SK-N-SH treated with all-trans-retinoic acid at 6 μM for 48 hours (cell line): ENCODE results near the gene FMN1.

Source experiments
- ATAC-seq: fragments of 200-7000 bp; cut with Tn5 transposase; 3 replicates; pipeline ENCODE4 v1.9.1; 2020; ENCODE audit warnings: mild to moderate bottlenecking, moderate library complexity
- ARNTL ChIP-seq: fragments of 450-650 bp; formaldehyde crosslinking; IDR thresholded peaks from 2 replicates; pipeline ENCODE4 v1.5.0; 2020; ENCODE audit warnings: low read depth, mild to moderate bottlenecking, moderate library complexity, borderline replicate concordance
- BACH2 ChIP-seq: fragments of 250-450 bp; sonication (Bioruptor Pico); IDR thresholded peaks from 2 replicates; pipeline ENCODE4 v1.9.0; 2021; ENCODE audit warnings: mild to moderate bottlenecking, borderline replicate concordance
- ESRRG ChIP-seq: fragments of 250-450 bp; sonication (Bioruptor Pico); IDR thresholded peaks from 2 replicates; pipeline ENCODE4 v1.6.1; 2021; ENCODE audit warnings: mild to moderate bottlenecking
- ISL1 ChIP-seq: fragments of 250-450 bp; sonication (Bioruptor Pico); IDR thresholded peaks from 2 replicates; pipeline ENCODE4 v2.1.2; 2022; ENCODE audit warnings: mild to moderate bottlenecking, moderate library complexity
- OSR1 ChIP-seq: fragments of 250-450 bp; sonication (Bioruptor Pico); IDR thresholded peaks from 2 replicates; pipeline ENCODE4 v1.8.0; 2022; ENCODE audit warnings: moderate library complexity, mild to moderate bottlenecking, inconsistent platforms
- PATZ1 ChIP-seq: fragments of 250-450 bp; sonication (Bioruptor Pico); IDR thresholded peaks from 2 replicates; pipeline ENCODE4 v1.8.0; 2020; ENCODE audit warnings: mild to moderate bottlenecking, moderate library complexity, borderline replicate concordance
- PPARA ChIP-seq: fragments of 250-450 bp; sonication (Bioruptor Pico); IDR thresholded peaks from 2 replicates; pipeline ENCODE4 v1.5.0; 2020; ENCODE audit warnings: mild to moderate bottlenecking, borderline replicate concordance
- RARB ChIP-seq: fragments of 250-450 bp; sonication (Bioruptor Pico); IDR thresholded peaks from 2 replicates; pipeline ENCODE4 v1.8.0; 2021; ENCODE audit warnings: mild to moderate bottlenecking, moderate library complexity
- SNAI2 ChIP-seq: fragments of 250-450 bp; sonication (Bioruptor Pico); IDR thresholded peaks from 2 replicates; pipeline ENCODE4 v1.5.0; 2020; ENCODE audit warnings: mild to moderate bottlenecking, moderate library complexity
- TCF4 ChIP-seq: fragments of 250-450 bp; sonication (Bioruptor Pico); IDR thresholded peaks from 2 replicates; pipeline ENCODE4 v1.8.0; 2021; ENCODE audit warnings: mild to moderate bottlenecking, moderate library complexity, borderline replicate concordance
- TOX ChIP-seq: fragments of 250-450 bp; sonication (Bioruptor Pico); IDR thresholded peaks from 2 replicates; pipeline ENCODE4 v1.8.0; 2021; ENCODE audit warnings: mild to moderate bottlenecking, moderate library complexity, borderline replicate concordance
- ZC3H10 ChIP-seq: fragments of 250-450 bp; sonication (Bioruptor Pico); IDR thresholded peaks from 2 replicates; pipeline ENCODE4 v1.5.1; 2021; ENCODE audit warnings: mild to moderate bottlenecking, moderate library complexity
- ZFP3 ChIP-seq: fragments of 250-450 bp; sonication (Bioruptor Pico); IDR thresholded peaks from 2 replicates; pipeline ENCODE4 v1.5.0; 2020; ENCODE audit warnings: mild to moderate bottlenecking, moderate library complexity
- ZFP30 ChIP-seq: fragments of 450-650 bp; formaldehyde crosslinking; IDR thresholded peaks from 2 replicates; pipeline ENCODE4 v1.5.0; 2022; ENCODE audit warnings: mild to moderate bottlenecking, moderate library complexity
- ZNF565 ChIP-seq: fragments of 450-650 bp; formaldehyde crosslinking; conservative IDR thresholded peaks from 2 replicates; pipeline ENCODE4 v1.5.0; 2020; ENCODE audit warnings: low read depth, mild to moderate bottlenecking, moderate library complexity
- ZNF70 ChIP-seq: fragments of 450-650 bp; formaldehyde crosslinking; IDR thresholded peaks from 2 replicates; pipeline ENCODE4 v1.5.0; 2020; ENCODE audit warnings: mild to moderate bottlenecking, moderate library complexity
- TF ChIP-seq, protein P1 (sequence below): fragments of 250-450 bp; sonication (Bioruptor Pico); IDR thresholded peaks from 2 replicates; pipeline ENCODE4 v1.5.1; 2020; ENCODE audit warnings: low read depth, mild to moderate bottlenecking, moderate library complexity
- TF ChIP-seq, protein P2 (sequence below): fragments of 250-450 bp; sonication (Bioruptor Pico); IDR thresholded peaks from 2 replicates; pipeline ENCODE4 v1.8.0; 2021; ENCODE audit warnings: low read depth, mild to moderate bottlenecking, moderate library complexity, borderline replicate concordance
- TF ChIP-seq, protein P3 (sequence below): fragments of 250-450 bp; sonication (Bioruptor Pico); IDR thresholded peaks from 2 replicates; pipeline ENCODE4 v1.5.1; 2021; ENCODE audit warnings: mild to moderate bottlenecking, moderate library complexity
- TF ChIP-seq, protein P4 (sequence below): fragments of 250-450 bp; sonication (Bioruptor Pico); IDR thresholded peaks from 2 replicates; pipeline ENCODE4 v1.5.0; 2020; ENCODE audit warnings: mild to moderate bottlenecking, moderate library complexity

FMN1 gene

GRCh38 chr15:32732574-32733157 is 461.8 kb downstream of the FMN1 start:
- ATAC-seq = no peak
- no peak for TF ChIP-seq PATZ1 (CRISPR knock-in tag)
- TF ChIP-seq TOX = no peak
- TF ChIP-seq, protein P1, sequence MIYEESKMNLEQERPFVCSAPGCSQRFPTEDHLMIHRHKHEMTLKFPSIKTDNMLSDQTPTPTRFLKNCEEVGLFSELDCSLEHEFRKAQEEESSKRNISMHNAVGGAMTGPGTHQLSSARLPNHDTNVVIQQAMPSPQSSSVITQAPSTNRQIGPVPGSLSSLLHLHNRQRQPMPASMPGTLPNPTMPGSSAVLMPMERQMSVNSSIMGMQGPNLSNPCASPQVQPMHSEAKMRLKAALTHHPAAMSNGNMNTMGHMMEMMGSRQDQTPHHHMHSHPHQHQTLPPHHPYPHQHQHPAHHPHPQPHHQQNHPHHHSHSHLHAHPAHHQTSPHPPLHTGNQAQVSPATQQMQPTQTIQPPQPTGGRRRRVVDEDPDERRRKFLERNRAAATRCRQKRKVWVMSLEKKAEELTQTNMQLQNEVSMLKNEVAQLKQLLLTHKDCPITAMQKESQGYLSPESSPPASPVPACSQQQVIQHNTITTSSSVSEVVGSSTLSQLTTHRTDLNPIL (CRISPR knock-in tag) = no peak
- TF ChIP-seq, protein P2, sequence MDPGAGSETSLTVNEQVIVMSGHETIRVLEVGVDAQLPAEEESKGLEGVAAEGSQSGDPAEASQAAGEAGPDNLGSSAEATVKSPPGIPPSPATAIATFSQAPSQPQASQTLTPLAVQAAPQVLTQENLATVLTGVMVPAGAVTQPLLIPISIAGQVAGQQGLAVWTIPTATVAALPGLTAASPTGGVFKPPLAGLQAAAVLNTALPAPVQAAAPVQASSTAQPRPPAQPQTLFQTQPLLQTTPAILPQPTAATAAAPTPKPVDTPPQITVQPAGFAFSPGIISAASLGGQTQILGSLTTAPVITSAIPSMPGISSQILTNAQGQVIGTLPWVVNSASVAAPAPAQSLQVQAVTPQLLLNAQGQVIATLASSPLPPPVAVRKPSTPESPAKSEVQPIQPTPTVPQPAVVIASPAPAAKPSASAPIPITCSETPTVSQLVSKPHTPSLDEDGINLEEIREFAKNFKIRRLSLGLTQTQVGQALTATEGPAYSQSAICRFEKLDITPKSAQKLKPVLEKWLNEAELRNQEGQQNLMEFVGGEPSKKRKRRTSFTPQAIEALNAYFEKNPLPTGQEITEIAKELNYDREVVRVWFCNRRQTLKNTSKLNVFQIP (CRISPR knock-in tag) = no peak
- TF ChIP-seq, protein P3, sequence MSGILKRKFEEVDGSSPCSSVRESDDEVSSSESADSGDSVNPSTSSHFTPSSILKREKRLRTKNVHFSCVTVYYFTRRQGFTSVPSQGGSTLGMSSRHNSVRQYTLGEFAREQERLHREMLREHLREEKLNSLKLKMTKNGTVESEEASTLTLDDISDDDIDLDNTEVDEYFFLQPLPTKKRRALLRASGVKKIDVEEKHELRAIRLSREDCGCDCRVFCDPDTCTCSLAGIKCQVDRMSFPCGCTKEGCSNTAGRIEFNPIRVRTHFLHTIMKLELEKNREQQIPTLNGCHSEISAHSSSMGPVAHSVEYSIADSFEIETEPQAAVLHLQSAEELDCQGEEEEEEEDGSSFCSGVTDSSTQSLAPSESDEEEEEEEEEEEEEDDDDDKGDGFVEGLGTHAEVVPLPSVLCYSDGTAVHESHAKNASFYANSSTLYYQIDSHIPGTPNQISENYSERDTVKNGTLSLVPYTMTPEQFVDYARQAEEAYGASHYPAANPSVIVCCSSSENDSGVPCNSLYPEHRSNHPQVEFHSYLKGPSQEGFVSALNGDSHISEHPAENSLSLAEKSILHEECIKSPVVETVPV = no peak
- TF ChIP-seq, protein P4, sequence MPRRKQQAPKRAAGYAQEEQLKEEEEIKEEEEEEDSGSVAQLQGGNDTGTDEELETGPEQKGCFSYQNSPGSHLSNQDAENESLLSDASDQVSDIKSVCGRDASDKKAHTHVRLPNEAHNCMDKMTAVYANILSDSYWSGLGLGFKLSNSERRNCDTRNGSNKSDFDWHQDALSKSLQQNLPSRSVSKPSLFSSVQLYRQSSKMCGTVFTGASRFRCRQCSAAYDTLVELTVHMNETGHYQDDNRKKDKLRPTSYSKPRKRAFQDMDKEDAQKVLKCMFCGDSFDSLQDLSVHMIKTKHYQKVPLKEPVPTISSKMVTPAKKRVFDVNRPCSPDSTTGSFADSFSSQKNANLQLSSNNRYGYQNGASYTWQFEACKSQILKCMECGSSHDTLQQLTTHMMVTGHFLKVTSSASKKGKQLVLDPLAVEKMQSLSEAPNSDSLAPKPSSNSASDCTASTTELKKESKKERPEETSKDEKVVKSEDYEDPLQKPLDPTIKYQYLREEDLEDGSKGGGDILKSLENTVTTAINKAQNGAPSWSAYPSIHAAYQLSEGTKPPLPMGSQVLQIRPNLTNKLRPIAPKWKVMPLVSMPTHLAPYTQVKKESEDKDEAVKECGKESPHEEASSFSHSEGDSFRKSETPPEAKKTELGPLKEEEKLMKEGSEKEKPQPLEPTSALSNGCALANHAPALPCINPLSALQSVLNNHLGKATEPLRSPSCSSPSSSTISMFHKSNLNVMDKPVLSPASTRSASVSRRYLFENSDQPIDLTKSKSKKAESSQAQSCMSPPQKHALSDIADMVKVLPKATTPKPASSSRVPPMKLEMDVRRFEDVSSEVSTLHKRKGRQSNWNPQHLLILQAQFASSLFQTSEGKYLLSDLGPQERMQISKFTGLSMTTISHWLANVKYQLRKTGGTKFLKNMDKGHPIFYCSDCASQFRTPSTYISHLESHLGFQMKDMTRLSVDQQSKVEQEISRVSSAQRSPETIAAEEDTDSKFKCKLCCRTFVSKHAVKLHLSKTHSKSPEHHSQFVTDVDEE = no peak
- no peak for TF ChIP-seq PPARA (CRISPR knock-in tag)
- TF ChIP-seq SNAI2 (CRISPR knock-in tag) = no peak
- TF ChIP-seq BACH2 (CRISPR knock-in tag) = no peak
- no peak for TF ChIP-seq ZNF70
- no peak for TF ChIP-seq ESRRG
- no peak for TF ChIP-seq ISL1 (CRISPR knock-in tag)
- no peak for TF ChIP-seq ZNF565 (CRISPR knock-in tag)
- TF ChIP-seq ZC3H10 (CRISPR knock-in tag) = no peak
- no peak for TF ChIP-seq OSR1 (CRISPR knock-in tag)

DNA sequence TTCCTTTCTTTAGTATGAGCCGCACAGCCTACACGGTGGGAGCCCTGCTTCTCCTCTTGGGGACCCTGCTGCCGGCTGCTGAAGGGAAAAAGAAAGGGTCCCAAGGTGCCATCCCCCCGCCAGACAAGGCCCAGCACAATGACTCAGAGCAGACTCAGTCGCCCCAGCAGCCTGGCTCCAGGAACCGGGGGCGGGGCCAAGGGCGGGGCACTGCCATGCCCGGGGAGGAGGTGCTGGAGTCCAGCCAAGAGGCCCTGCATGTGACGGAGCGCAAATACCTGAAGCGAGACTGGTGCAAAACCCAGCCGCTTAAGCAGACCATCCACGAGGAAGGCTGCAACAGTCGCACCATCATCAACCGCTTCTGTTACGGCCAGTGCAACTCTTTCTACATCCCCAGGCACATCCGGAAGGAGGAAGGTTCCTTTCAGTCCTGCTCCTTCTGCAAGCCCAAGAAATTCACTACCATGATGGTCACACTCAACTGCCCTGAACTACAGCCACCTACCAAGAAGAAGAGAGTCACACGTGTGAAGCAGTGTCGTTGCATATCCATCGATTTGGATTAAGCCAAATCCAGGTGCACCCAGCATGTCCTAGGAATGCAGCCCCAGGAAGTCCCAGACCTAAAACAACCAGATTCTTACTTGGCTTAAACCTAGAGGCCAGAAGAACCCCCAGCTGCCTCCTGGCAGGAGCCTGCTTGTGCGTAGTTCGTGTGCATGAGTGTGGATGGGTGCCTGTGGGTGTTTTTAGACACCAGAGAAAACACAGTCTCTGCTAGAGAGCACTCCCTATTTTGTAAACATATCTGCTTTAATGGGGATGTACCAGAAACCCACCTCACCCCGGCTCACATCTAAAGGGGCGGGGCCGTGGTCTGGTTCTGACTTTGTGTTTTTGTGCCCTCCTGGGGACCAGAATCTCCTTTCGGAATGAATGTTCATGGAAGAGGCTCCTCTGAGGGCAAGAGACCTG is 463.5 kb downstream of the FMN1 start:
- no peak; the same call in 1 of the 3 replicates for ATAC-seq
- no peak for TF ChIP-seq ZNF565 (CRISPR knock-in tag)
- TF ChIP-seq ZFP30 (CRISPR knock-in tag) = no peak
- no peak for TF ChIP-seq ISL1 (CRISPR knock-in tag)
- TF ChIP-seq ARNTL = no peak
- no peak for TF ChIP-seq BACH2 (CRISPR knock-in tag)
- TF ChIP-seq OSR1 (CRISPR knock-in tag) = no peak
- no peak for TF ChIP-seq ESRRG
- no peak for TF ChIP-seq TCF4 (CRISPR knock-in tag)
- no peak for TF ChIP-seq ZC3H10 (CRISPR knock-in tag)
- TF ChIP-seq, protein P4 = no peak
- TF ChIP-seq ZFP3 (CRISPR knock-in tag) = no peak
- TF ChIP-seq, protein P3 = no peak
- no peak for TF ChIP-seq RARB (CRISPR knock-in tag)
- no peak for TF ChIP-seq PATZ1 (CRISPR knock-in tag)
